MM.1S (cell line): Measurements from ENCODE around the gene MMP25.

ENCODE experiments used
- DNase-seq: peaks from one replicate; pipeline ENCODE4 v3.0.0-alpha.2; 2015
- H2AFZ ChIP-seq: fragments of 300-600 bp; sonication (generic); 2 replicates; pipeline ENCODE4 v1.6.0; 2016; ENCODE audit warnings: antibody characterized with exemption, low read length
- H3F3A ChIP-seq: fragments of 300-600 bp; sonication (generic); 2 replicates; pipeline ENCODE4 v1.6.1; 2016; ENCODE audit warnings: mild to moderate bottlenecking, antibody characterized with exemption, low read length, moderate library complexity, mixed read lengths; ENCODE audit not compliant: insufficient read depth
- H3K27ac ChIP-seq: fragments of 300-600 bp; sonication (generic); 2 replicates; pipeline ENCODE4 v1.5.1; 2016; ENCODE audit warnings: mild to moderate bottlenecking, low read length
- H3K27me3 ChIP-seq: fragments of 300-600 bp; sonication (generic); replicated peaks from 2 replicates; pipeline ENCODE4 v1.6.0; 2016; ENCODE audit warnings: low read length; ENCODE audit not compliant: insufficient read depth
- H3K36me3 ChIP-seq: fragments of 300-600 bp; sonication (generic); replicated peaks from 2 replicates; pipeline ENCODE4 v1.6.1; 2016; ENCODE audit warnings: mild to moderate bottlenecking, low read length, mixed read lengths; ENCODE audit not compliant: insufficient read depth
- H3K4me1 ChIP-seq: fragments of 300-600 bp; sonication (generic); 2 replicates; pipeline ENCODE4 v1.6.1; 2016; ENCODE audit warnings: low read length, mixed read lengths
- H3K4me2 ChIP-seq: fragments of 300-600 bp; sonication (generic); 2 replicates; pipeline ENCODE4 v1.6.0; 2016; ENCODE audit warnings: low read depth, low read length
- H3K4me3 ChIP-seq: fragments of 300-600 bp; sonication (generic); 2 replicates; pipeline ENCODE4 v1.5.1; 2016; ENCODE audit warnings: low read length, mixed read lengths
- H3K79me2 ChIP-seq: fragments of 300-600 bp; sonication (generic); 2 replicates; pipeline ENCODE4 v1.6.1; 2016; ENCODE audit warnings: mixed run types, low read length, mixed read lengths
- H3K9ac ChIP-seq: fragments of 300-600 bp; sonication (generic); 2 replicates; pipeline ENCODE4 v1.6.1; 2016; ENCODE audit warnings: low read length, mixed read lengths
- H3K9me2 ChIP-seq: fragments of 300-600 bp; sonication (generic); replicated peaks from 2 replicates; pipeline ENCODE4 v1.6.1; 2016; ENCODE audit warnings: mild to moderate bottlenecking, low read length, mixed read lengths; ENCODE audit not compliant: insufficient read depth
- H3K9me3 ChIP-seq: fragments of 300-600 bp; sonication (generic); replicated peaks from 2 replicates; pipeline ENCODE4 v1.6.1; 2016; ENCODE audit warnings: mild to moderate bottlenecking, low read length, mixed read lengths; ENCODE audit not compliant: insufficient read depth
- H4K20me1 ChIP-seq: fragments of 300-600 bp; sonication (generic); 2 replicates; pipeline ENCODE4 v1.6.1; 2016; ENCODE audit warnings: mild to moderate bottlenecking, low read length, moderate library complexity, mixed read lengths; ENCODE audit not compliant: insufficient read depth
- CTCF ChIP-seq: fragments of 300-600 bp; sonication (generic); IDR thresholded peaks from 2 replicates; pipeline ENCODE4 v1.5.1; 2016; ENCODE audit warnings: antibody characterized with exemption, low read length, mixed read lengths
- EZH2 ChIP-seq: fragments of 300-600 bp; sonication (generic); optimal IDR thresholded peaks from 2 replicates; pipeline ENCODE3; 2017; ENCODE audit warnings: low read depth, mild to moderate bottlenecking, antibody characterized with exemption, low read length, mixed read lengths
- EZH2phosphoT487 ChIP-seq: fragments of 300-600 bp; sonication (generic); IDR thresholded peaks from 2 replicates; pipeline ENCODE4 v1.6.1; 2018; ENCODE audit warnings: antibody characterized with exemption, low read length

Gene MMP25

GRCh38 chr16:3042376-3042775 lies 4.0 kb upstream of the MMP25 start:
- TF ChIP-seq CTCF (no peak), EZH2 (no peak), EZH2phosphoT487 (no peak)
- H3K27ac ChIP-seq: no peak overlapping the region
- H3K4me2 ChIP-seq: no peak overlapping the region
- H3K36me3 ChIP-seq: no peaks in the 10 kb centered on the region
- H4K20me1 ChIP-seq: no peaks in the 10 kb centered on the region
- H3K4me3 ChIP-seq: no peak overlapping the region
- no peaks in the 10 kb centered on the region for H3K9me2 ChIP-seq
- H3K79me2 ChIP-seq: no peaks in the 10 kb centered on the region
- 0 out of 2 replicates have a peak, but pooled peaks cover 5% of the 10 kb centered on the region for H3K4me1 ChIP-seq
- H3F3A ChIP-seq: no peaks in the 10 kb centered on the region
- H3K9me3 ChIP-seq: no peaks in the 10 kb centered on the region
- H3K27me3 ChIP-seq: peaks cover 90% of the 10 kb centered on the region
- H3K9ac ChIP-seq: no peak overlapping the region
- H2AFZ ChIP-seq: no peak overlapping the region
- no peak for DNase-seq

GRCh38 chr16:3044708-3045107 lies 1.7 kb upstream of the MMP25 start:
- no peak overlapping the region for H3K4me2 ChIP-seq
- H3K9me2 ChIP-seq: no peaks in the 10 kb centered on the region
- DNase-seq: no peak
- H3K4me3 ChIP-seq: no peak overlapping the region
- H3K9me3 ChIP-seq: no peaks in the 10 kb centered on the region
- 0 out of 2 replicates have a peak, but pooled peaks cover 5% of the 10 kb centered on the region for H3K4me1 ChIP-seq
- H3K9ac ChIP-seq: no peak overlapping the region
- no peaks in the 10 kb centered on the region for H3K36me3 ChIP-seq
- no peak overlapping the region for H2AFZ ChIP-seq
- no peak overlapping the region for H3K27ac ChIP-seq
- TF ChIP-seq EZH2: no peak
- no peak for TF ChIP-seq CTCF
- no peak for TF ChIP-seq EZH2phosphoT487
- peaks cover 89% of the 10 kb centered on the region for H3K27me3 ChIP-seq
- no peaks in the 10 kb centered on the region for H4K20me1 ChIP-seq
- H3F3A ChIP-seq: no peaks in the 10 kb centered on the region
- H3K79me2 ChIP-seq: no peaks in the 10 kb centered on the region

GRCh38 chr16:3046641-3047386 lies 453 bp downstream of the MMP25 start:
- Histone ChIP-seq H3K9me2 (no peaks in the 10 kb centered on the region), H3K27ac (no peak overlapping the region), H3K9me3 (no peaks in the 10 kb centered on the region), H3K36me3 (no peaks in the 10 kb centered on the region), H3K79me2 (no peaks in the 10 kb centered on the region), H3K4me1 (0 out of 2 replicates have a peak, but pooled peaks cover 5% of the 10 kb centered on the region), H3K4me2 (no peak overlapping the region), H3K4me3 (no peak overlapping the region), H2AFZ (no peak overlapping the region), H3F3A (no peaks in the 10 kb centered on the region), H3K27me3 (peaks cover 92% of the 10 kb centered on the region), H3K9ac (no peak overlapping the region), H4K20me1 (no peaks in the 10 kb centered on the region)
- no peak for DNase-seq
- peak; percentile 66; the same call in 1 of the 2 replicates for TF ChIP-seq EZH2phosphoT487
- no peak for TF ChIP-seq CTCF
- TF ChIP-seq EZH2: peak; percentile 89
